Measurements from ENCODE around the gene NPLOC4.

NPLOC4 gene

DNA sequence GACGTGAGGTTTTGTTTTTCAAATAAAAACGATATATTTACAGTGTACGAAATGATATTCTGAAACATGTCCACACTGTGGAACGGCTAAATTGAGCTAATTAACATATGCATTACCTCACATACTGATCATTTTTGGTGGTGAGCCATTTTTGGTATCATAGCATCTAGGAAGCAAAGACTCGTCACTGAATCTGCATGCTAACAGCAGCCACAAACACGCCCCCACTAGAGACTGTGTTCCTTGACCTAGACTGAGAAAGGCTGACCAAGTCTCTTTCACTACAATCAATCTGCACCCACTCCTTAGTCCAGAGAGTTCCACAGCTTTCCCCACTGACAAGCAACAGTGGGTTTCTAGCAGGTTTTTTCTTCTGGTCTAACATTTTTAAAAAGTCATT lies 29.5 kb downstream of the NPLOC4 start:
- no peak overlapping the region for H3K4me3 ChIP-seq (ENCODE audit: insufficient read depth, low read length, poor library complexity, severe bottlenecking)
- H4K20me1 ChIP-seq (ENCODE audit: low read depth, low read length), result no peaks in the 10 kb centered on the region
- no peaks in the 10 kb centered on the region for H3K9me2 ChIP-seq (replicated peaks; ENCODE audit: insufficient read depth, low read length)
- no peak overlapping the region for H2AFZ ChIP-seq (ENCODE audit: low read depth, low read length, severe bottlenecking)
- H3K36me3 ChIP-seq (ENCODE audit: low read length), result peaks cover 11% of the 10 kb centered on the region; the same call in 1 of the 2 replicates
- H3K9ac ChIP-seq (ENCODE audit: low read length), result no peak overlapping the region
- no peak for TF ChIP-seq EZH2phosphoT487 (conservative IDR thresholded peaks at IDR 0.05; ENCODE audit: low read length)
- TF ChIP-seq, protein P1, sequence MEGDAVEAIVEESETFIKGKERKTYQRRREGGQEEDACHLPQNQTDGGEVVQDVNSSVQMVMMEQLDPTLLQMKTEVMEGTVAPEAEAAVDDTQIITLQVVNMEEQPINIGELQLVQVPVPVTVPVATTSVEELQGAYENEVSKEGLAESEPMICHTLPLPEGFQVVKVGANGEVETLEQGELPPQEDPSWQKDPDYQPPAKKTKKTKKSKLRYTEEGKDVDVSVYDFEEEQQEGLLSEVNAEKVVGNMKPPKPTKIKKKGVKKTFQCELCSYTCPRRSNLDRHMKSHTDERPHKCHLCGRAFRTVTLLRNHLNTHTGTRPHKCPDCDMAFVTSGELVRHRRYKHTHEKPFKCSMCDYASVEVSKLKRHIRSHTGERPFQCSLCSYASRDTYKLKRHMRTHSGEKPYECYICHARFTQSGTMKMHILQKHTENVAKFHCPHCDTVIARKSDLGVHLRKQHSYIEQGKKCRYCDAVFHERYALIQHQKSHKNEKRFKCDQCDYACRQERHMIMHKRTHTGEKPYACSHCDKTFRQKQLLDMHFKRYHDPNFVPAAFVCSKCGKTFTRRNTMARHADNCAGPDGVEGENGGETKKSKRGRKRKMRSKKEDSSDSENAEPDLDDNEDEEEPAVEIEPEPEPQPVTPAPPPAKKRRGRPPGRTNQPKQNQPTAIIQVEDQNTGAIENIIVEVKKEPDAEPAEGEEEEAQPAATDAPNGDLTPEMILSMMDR (IDR thresholded peaks at IDR 0.05; ENCODE audit: insufficient read depth, low read length, poor library complexity, severe bottlenecking), result no peak
- H3K9me3 ChIP-seq (ENCODE audit: insufficient read depth, low read length), result no peaks in the 10 kb centered on the region
- peaks cover 8% of the 10 kb centered on the region; the same call in 1 of the 2 replicates for H3F3A ChIP-seq (ENCODE audit: insufficient read depth)
- no peak overlapping the region for H3K4me2 ChIP-seq (ENCODE audit: low read depth, low read length, poor library complexity, severe bottlenecking)
- H3K27me3 ChIP-seq (ENCODE audit: low read length), result no peaks in the 10 kb centered on the region
- no peaks in the 10 kb centered on the region for H3K79me2 ChIP-seq (ENCODE audit: insufficient read depth, low read length)
- H3K27ac ChIP-seq (ENCODE audit: low read depth, low read length), result no peak overlapping the region

DNA sequence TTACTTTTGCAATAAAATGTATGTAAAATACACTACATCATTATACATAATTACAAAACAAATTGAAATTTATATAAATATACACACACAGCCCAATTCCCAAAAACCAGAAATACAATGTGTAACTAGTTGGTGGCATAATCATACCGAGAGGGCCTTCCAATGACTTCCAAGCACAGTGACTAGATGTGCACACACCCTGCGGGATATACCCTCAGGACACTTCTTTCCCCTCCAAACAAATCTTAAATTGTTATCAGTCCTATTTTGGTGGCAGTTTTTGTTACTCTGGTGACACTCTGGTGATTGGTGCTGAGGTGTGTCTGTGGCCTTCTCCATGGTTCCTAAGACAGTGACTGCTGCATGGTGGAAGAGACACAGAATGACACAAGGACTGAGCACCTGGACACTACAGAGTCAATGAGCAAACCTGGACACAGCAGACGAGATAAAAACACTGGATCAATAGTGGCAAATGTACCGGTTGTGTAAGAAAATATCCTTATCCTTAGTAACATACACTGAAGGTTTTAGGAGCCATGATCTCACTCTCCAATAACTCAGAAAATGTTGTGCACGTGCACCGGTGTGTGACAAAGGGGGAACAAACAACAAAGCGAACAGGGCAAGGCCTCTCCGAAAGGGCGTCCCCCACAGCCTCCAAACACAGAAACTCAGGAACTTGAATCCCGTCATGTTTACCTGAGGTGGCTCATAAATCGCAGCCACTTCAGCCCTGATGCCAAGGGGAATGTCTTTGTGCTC lies 32.9 kb downstream of the NPLOC4 start:
- H3F3A ChIP-seq (ENCODE audit: insufficient read depth), result peaks cover 10% of the 10 kb centered on the region; the same call in 1 of the 2 replicates

DNA sequence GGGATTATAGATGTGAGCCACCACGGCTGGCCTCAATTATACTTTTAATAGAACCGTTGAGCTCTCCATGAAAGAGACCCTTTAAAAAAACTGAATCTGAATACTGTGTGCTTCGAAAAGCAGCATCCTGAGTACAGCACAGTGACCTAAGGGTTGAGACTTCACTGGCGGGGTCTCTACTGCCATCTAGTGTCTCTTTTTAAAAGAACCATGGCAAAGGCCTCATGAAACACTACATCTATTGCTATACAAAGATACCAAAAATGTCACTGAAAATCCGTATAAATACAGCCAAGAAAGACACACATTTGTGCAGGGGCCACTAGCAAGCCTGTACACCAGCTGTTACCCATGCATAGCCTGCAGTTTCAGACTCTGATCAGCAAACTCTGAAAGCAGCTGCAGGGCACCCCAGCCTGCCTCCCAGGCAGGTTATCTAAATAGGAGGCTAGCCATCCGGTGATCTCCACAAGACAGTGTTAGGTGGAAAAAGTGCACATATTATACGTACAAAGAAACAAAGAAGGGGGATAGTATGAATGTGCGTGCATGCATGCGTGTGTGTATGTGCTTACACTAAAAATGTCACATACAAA lies 35.3 kb downstream of the NPLOC4 start:
- TF ChIP-seq EZH2phosphoT487 (conservative IDR thresholded peaks at IDR 0.05; ENCODE audit: low read length), result no peak
- TF ChIP-seq, protein P1 (IDR thresholded peaks at IDR 0.05; ENCODE audit: insufficient read depth, low read length, poor library complexity, severe bottlenecking), result peak; percentile 69
- H3K27ac ChIP-seq (ENCODE audit: low read depth, low read length), result no peak overlapping the region
- H3K4me2 ChIP-seq (ENCODE audit: low read depth, low read length, poor library complexity, severe bottlenecking), result no peak overlapping the region
- no peaks in the 10 kb centered on the region for H3K27me3 ChIP-seq (ENCODE audit: low read length)
- H4K20me1 ChIP-seq (ENCODE audit: low read depth, low read length), result no peaks in the 10 kb centered on the region
- H3F3A ChIP-seq (ENCODE audit: insufficient read depth), result peaks cover 13% of the 10 kb centered on the region; the same call in 1 of the 2 replicates
- H3K36me3 ChIP-seq (ENCODE audit: low read length), result peaks cover 7% of the 10 kb centered on the region; the same call in 1 of the 2 replicates
- H3K9ac ChIP-seq (ENCODE audit: low read length), result no peak overlapping the region
- no peaks in the 10 kb centered on the region for H3K79me2 ChIP-seq (ENCODE audit: insufficient read depth, low read length)
- H3K9me2 ChIP-seq (replicated peaks; ENCODE audit: insufficient read depth, low read length), result no peaks in the 10 kb centered on the region
- no peaks in the 10 kb centered on the region for H3K9me3 ChIP-seq (ENCODE audit: insufficient read depth, low read length)
- no peak overlapping the region for H2AFZ ChIP-seq (ENCODE audit: low read depth, low read length, severe bottlenecking)
- H3K4me3 ChIP-seq (ENCODE audit: insufficient read depth, low read length, poor library complexity, severe bottlenecking), result no peak overlapping the region

More for the DNA sequence above, 32.9 kb downstream of the NPLOC4 start:
- Histone ChIP-seq H3K27ac (ENCODE audit: low read depth, low read length) (no peak overlapping the region), H3K9ac (ENCODE audit: low read length) (no peak overlapping the region), H3K79me2 (ENCODE audit: insufficient read depth, low read length) (no peaks in the 10 kb centered on the region), H3K9me2 (replicated peaks; ENCODE audit: insufficient read depth, low read length) (no peaks in the 10 kb centered on the region), H3K27me3 (ENCODE audit: low read length) (no peaks in the 10 kb centered on the region), H3K4me2 (ENCODE audit: low read depth, low read length, poor library complexity, severe bottlenecking) (no peak overlapping the region), H3K36me3 (ENCODE audit: low read length) (peaks cover 14% of the 10 kb centered on the region; the same call in 1 of the 2 replicates), H3K4me3 (ENCODE audit: insufficient read depth, low read length, poor library complexity, severe bottlenecking) (no peak overlapping the region), H3K9me3 (ENCODE audit: insufficient read depth, low read length) (no peaks in the 10 kb centered on the region), H4K20me1 (ENCODE audit: low read depth, low read length) (no peaks in the 10 kb centered on the region), H2AFZ (ENCODE audit: low read depth, low read length, severe bottlenecking) (no peak overlapping the region)
- TF ChIP-seq EZH2phosphoT487 (conservative IDR thresholded peaks at IDR 0.05; ENCODE audit: low read length), result no peak
- TF ChIP-seq, protein P1 (IDR thresholded peaks at IDR 0.05; ENCODE audit: insufficient read depth, low read length, poor library complexity, severe bottlenecking), result no peak
